HCT116 (cell line): ENCODE measurements around the gene PDZD4. TPM values are rescaled to one million over a fixed set of nuclear protein-coding genes. Genes with fewer than 3 reads are reported as not detected.

Experiments used
- ATAC-seq: fragments of 200-7000 bp; cut with Tn5 transposase; 2 replicates; pipeline ENCODE4 v1.9.1; 2020; ENCODE audit warnings: mild to moderate bottlenecking, moderate library complexity
- BruUV-seq: library from RNA; stranded (reverse); fragments of 400-500 nt; replicated peaks from 2 replicates; lab custom pipeline; 2021; lab: Mats Ljungman, UMichigan
- CTCF ChIA-PET: fragments of 300-600 bp; sonication (Branson Sonifier 250); formaldehyde crosslinking; loops from one replicate; lab custom pipeline; 2021; ENCODE audit warnings: antibody characterized with exemption; lab: Charles Lee
- POLR2A ChIA-PET: fragments of 300-600, 350-600 bp; sonication (Branson Sonifier 250); formaldehyde crosslinking; loops from one replicate; lab custom pipeline; 2021; ENCODE audit warnings: antibody characterized with exemption; lab: Charles Lee
- RAD21 ChIA-PET, 2 experiments: fragments of 300-600 bp; sonication (Branson Sonifier 250); formaldehyde crosslinking; loops; one replicate each; lab custom pipeline; 2023; ENCODE audit warnings: low total read pairs in 2 of 2; ENCODE audit not compliant: uncharacterized antibody in 2 of 2, unreplicated experiment in 2 of 2, low non-redundant PET in 1 of 2; lab: Charles Lee
- DNase-seq: peaks from one replicate; pipeline ENCODE4 v3.0.0-alpha.2; 2010; ENCODE audit warnings: low read depth, low spot score
- H2AFZ ChIP-seq: fragments of 200-600 bp; shearing (Covaris generic), sonication (generic); 2 replicates; pipeline ENCODE4 v1.6.1; 2017; ENCODE audit warnings: low read depth, mixed run types, mixed read lengths, antibody characterized with exemption, low read length; ENCODE audit not compliant: poor library complexity, severe bottlenecking
- H3K27ac ChIP-seq: 2 replicates; pipeline ENCODE4 v1.5.1; 2012; ENCODE audit warnings: low read depth, low read length
- H3K27me3 ChIP-seq: fragments of 200-600 bp; sonication (generic); 2 replicates; pipeline ENCODE4 v1.6.1; 2016; ENCODE audit warnings: mixed run types, low read length, mixed read lengths; ENCODE audit not compliant: insufficient read depth
- H3K36me3 ChIP-seq, 2 experiments: fragments of 200-500 bp in 1 of 2; fragments of 200-600 bp in 1 of 2; sonication (Bioruptor generic) in 1 of 2; sonication (generic) in 1 of 2; 2 replicates each; pipeline versions ENCODE4 v1.5.1 to v1.6.1; 2014 to 2016; ENCODE audit warnings: low read length in 2 of 2, inconsistent platforms in 1 of 2, mixed read lengths in 1 of 2, mixed run types in 1 of 2; ENCODE audit not compliant: insufficient read depth in 2 of 2, control insufficient read depth in 1 of 2
- H3K4me1 ChIP-seq, 2 experiments: fragments of 200-600 bp in 1 of 2; sonication (generic) in 1 of 2; 2 replicates each; pipeline versions ENCODE4 v1.5.1 to v1.6.1; 2012 to 2017; ENCODE audit warnings: low read length in 2 of 2, inconsistent platforms in 1 of 2, mild to moderate bottlenecking in 1 of 2, mixed read lengths in 1 of 2, mixed run types in 1 of 2, moderate library complexity in 1 of 2; ENCODE audit not compliant: insufficient read depth in 2 of 2, control insufficient read depth in 1 of 2
- H3K4me2 ChIP-seq: fragments of 200-600 bp; sonication (generic); 2 replicates; pipeline ENCODE4 v1.6.1; 2017; ENCODE audit warnings: mixed run types, low read length, mixed read lengths
- H3K4me3 ChIP-seq, 2 experiments: fragments of 200-600 bp in 1 of 2; sonication (generic) in 1 of 2; replicated peaks in 1 of 2; 2 replicates each; pipeline ENCODE4 v1.5.1; 2011 to 2016; ENCODE audit warnings: low read length in 2 of 2, control low read depth in 1 of 2, low read depth in 1 of 2, mild to moderate bottlenecking in 1 of 2, mixed read lengths in 1 of 2, mixed run types in 1 of 2
- H3K79me2 ChIP-seq: fragments of 200-600 bp; sonication (generic); 2 replicates; pipeline ENCODE4 v1.6.1; 2017; ENCODE audit warnings: mild to moderate bottlenecking, mixed run types, low read length, moderate library complexity, mixed read lengths; ENCODE audit not compliant: insufficient read depth
- H3K9ac ChIP-seq: fragments of 200-600 bp; sonication (generic); 2 replicates; pipeline ENCODE4 v1.6.1; 2016; ENCODE audit warnings: low read length, mixed read lengths
- H3K9me2 ChIP-seq: fragments of 200-600 bp; sonication (generic), shearing (Covaris generic); 2 replicates; pipeline ENCODE4 v1.6.1; 2017; ENCODE audit warnings: mixed run types, mild to moderate bottlenecking, moderate library complexity; ENCODE audit not compliant: insufficient read depth
- H3K9me3 ChIP-seq, 2 experiments: fragments of 200-500 bp in 1 of 2; fragments of 200-600 bp in 1 of 2; sonication (Bioruptor generic) in 1 of 2; sonication (generic) in 1 of 2; 2 replicates each; pipeline ENCODE4 v1.6.1; 2014 to 2017; ENCODE audit warnings: low read length in 2 of 2, mixed read lengths in 2 of 2, inconsistent platforms in 1 of 2, low read depth in 1 of 2, mild to moderate bottlenecking in 1 of 2, mixed run types in 1 of 2, moderate library complexity in 1 of 2; ENCODE audit not compliant: control insufficient read depth in 1 of 2, insufficient read depth in 1 of 2
- H4K20me1 ChIP-seq: fragments of 200-600 bp; sonication (generic), shearing (Covaris generic); 2 replicates; pipeline ENCODE4 v1.6.1; 2017; ENCODE audit warnings: mixed run types, mild to moderate bottlenecking, moderate library complexity; ENCODE audit not compliant: insufficient read depth
- CBX3 ChIP-seq: IDR thresholded peaks from 2 replicates; pipeline ENCODE4 v1.6.1; 2012; ENCODE audit warnings: low read depth
- CTCF ChIP-seq, 3 experiments: fragments of 200-600 bp in 1 of 3; sonication (generic) in 1 of 3; IDR thresholded peaks in 2 of 3; conservative IDR thresholded peaks in 1 of 3; 2 replicates each; pipeline ENCODE4 v1.5.1; 2012 to 2017; ENCODE audit warnings: low read depth in 2 of 3, low read length in 2 of 3, antibody characterized with exemption in 1 of 3, borderline replicate concordance in 1 of 3, control low read depth in 1 of 3, mild to moderate bottlenecking in 1 of 3, mixed read lengths in 1 of 3, mixed run types in 1 of 3, moderate library complexity in 1 of 3; ENCODE audit not compliant: insufficient read depth in 1 of 3
- EGR1 ChIP-seq: IDR thresholded peaks from 2 replicates; pipeline ENCODE4 v1.6.1; 2012; ENCODE audit warnings: low read depth
- ELF1 ChIP-seq: IDR thresholded peaks from 2 replicates; pipeline ENCODE4 v1.6.1; 2012; ENCODE audit warnings: low read depth, borderline replicate concordance
- FOSL1 ChIP-seq: IDR thresholded peaks from 2 replicates; pipeline ENCODE4 v1.6.1; 2012; ENCODE audit warnings: low read depth
- JUND ChIP-seq: IDR thresholded peaks from 2 replicates; pipeline ENCODE4 v1.6.1; 2012
- SIN3A ChIP-seq: IDR thresholded peaks from 2 replicates; pipeline ENCODE4 v1.6.1; 2012; ENCODE audit warnings: low read depth
- SP1 ChIP-seq: IDR thresholded peaks from 2 replicates; pipeline ENCODE4 v1.6.1; 2012; ENCODE audit warnings: low read depth
- SRF ChIP-seq: IDR thresholded peaks from 2 replicates; pipeline ENCODE4 v1.6.1; 2012; ENCODE audit warnings: low read depth
- ZFX ChIP-seq: fragments of 450-650 bp; IDR thresholded peaks from 2 replicates; pipeline ENCODE4 v1.6.1; 2017
- ZNF274 ChIP-seq: fragments of 200-500 bp; sonication (Bioruptor generic); IDR thresholded peaks from 2 replicates; pipeline ENCODE4 v1.6.1; 2014; ENCODE audit warnings: mild to moderate bottlenecking, low read depth, low read length, inconsistent platforms
- intact Hi-C: fragments of 100-400 bp; cut with micrococcal nuclease; formaldehyde crosslinking; loops from 2 replicates; pipeline ENCODE4 v1.10.0; 2022
- total RNA-seq: library from RNA; stranded (reverse); gene quantifications from one replicate; pipeline ENCODE4 v1.2.1, GENCODE V29; 2021; ENCODE audit not compliant: unreplicated experiment

The PDZD4 gene
- total RNA-seq, 1 experiment from 2014 or later: 0.30 TPM

DNA sequence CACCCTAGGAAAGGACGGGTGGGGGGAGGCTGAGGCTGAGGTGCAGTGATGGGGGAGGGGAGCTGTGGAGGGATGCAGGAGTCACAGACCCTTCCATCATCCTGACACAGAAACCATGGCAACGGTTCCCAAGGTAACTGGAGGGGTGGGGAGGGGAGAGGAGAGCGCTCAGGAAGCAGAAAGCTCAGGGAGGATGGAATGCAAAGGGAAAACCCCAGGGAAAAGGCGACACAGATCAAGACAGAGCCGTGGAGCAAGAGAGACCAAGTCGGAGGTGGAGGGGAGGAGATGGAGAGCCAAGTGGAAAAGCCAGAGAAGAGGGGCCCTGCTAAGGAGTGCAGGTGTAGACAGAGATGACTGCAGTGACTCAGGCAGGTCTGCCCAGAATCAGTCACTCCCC, 41.1 kb upstream of the PDZD4 start:
- Histone ChIP-seq H3K27ac (no peak overlapping the region), H3K36me3 (no peaks in the 10 kb centered on the region), H3K27me3 (no peaks in the 10 kb centered on the region), H3K4me3 (no peak overlapping the region), H3K4me1 (no peaks in the 10 kb centered on the region), H3K9me3 (no peaks in the 10 kb centered on the region), H3K9ac (no peak overlapping the region), H3K4me2 (no peak overlapping the region), H2AFZ (no peak overlapping the region), H4K20me1 (no peaks in the 10 kb centered on the region), H3K9me2 (no peaks in the 10 kb centered on the region), H3K79me2 (no peaks in the 10 kb centered on the region)
- CTCF ChIA-PET: no interaction called here
- intact Hi-C loops: no loop called here
- POLR2A ChIA-PET: no interaction called here
- ATAC-seq: no peak
- no TSS peak for BruUV-seq
- no peak for DNase-seq
- RAD21 ChIA-PET: no interaction called here
- TF ChIP-seq SP1 (no peak), SIN3A (no peak), ELF1 (no peak)

- Histone ChIP-seq H3K27me3 (no peaks in the 10 kb centered on the region), H3K36me3 (no peaks in the 10 kb centered on the region), H3K9me2 (no peaks in the 10 kb centered on the region), H3K9me3 (no peaks in the 10 kb centered on the region), H3K79me2 (no peaks in the 10 kb centered on the region), H2AFZ (no peak overlapping the region), H3K4me3 (no peak overlapping the region), H4K20me1 (no peaks in the 10 kb centered on the region), H3K27ac (no peak overlapping the region), H3K4me1 (no peaks in the 10 kb centered on the region), H3K9ac (no peak overlapping the region), H3K4me2 (no peak overlapping the region)
- intact Hi-C loops: no loop called here
- ATAC-seq: peak; percentile 52; the same call in 1 of the 2 replicates
- POLR2A ChIA-PET: no interaction called here
- CTCF ChIA-PET: no interaction called here
- TF ChIP-seq ZNF274: no peak
- no peak for TF ChIP-seq CBX3
- TF ChIP-seq JUND: no peak
- no peak for TF ChIP-seq SP1
- TF ChIP-seq CTCF (IDR thresholded peaks at IDR 0.05 in 2 of 3, conservative IDR thresholded peaks at IDR 0.05 in 1 of 3; ENCODE audit: borderline replicate concordance in 1 of 3, insufficient read depth in 1 of 3, low read depth in 2 of 3, low read length in 2 of 3): no peak
- TF ChIP-seq ZFX: no peak
- no peak for TF ChIP-seq FOSL1
- TF ChIP-seq ELF1: no peak
- TF ChIP-seq EGR1: no peak
- TF ChIP-seq SRF: no peak
- DNase-seq: no peak
- RAD21 ChIA-PET: no interaction called here
- BruUV-seq: no TSS peak
Observed at GRCh38 chrX:153870791-153871360, 40.5 kb upstream of the PDZD4 start.
